Colon (tissue), 2 donors: ENCODE measurements around the gene INPPL1.
"Not testable (repeated sequence)": the region's sequence is repeated elsewhere in the genome, so short reads cannot be mapped to it uniquely, and the experiment has no call there.

Experiments used
- FAIRE-seq: peaks from 2 replicates; lab custom pipeline; 2012; peaks lifted over from hg19 to GRCh38; lab: Jason Lieb, UNC
- donor health status: control.
- donor health status: control.

Gene INPPL1

DNA sequence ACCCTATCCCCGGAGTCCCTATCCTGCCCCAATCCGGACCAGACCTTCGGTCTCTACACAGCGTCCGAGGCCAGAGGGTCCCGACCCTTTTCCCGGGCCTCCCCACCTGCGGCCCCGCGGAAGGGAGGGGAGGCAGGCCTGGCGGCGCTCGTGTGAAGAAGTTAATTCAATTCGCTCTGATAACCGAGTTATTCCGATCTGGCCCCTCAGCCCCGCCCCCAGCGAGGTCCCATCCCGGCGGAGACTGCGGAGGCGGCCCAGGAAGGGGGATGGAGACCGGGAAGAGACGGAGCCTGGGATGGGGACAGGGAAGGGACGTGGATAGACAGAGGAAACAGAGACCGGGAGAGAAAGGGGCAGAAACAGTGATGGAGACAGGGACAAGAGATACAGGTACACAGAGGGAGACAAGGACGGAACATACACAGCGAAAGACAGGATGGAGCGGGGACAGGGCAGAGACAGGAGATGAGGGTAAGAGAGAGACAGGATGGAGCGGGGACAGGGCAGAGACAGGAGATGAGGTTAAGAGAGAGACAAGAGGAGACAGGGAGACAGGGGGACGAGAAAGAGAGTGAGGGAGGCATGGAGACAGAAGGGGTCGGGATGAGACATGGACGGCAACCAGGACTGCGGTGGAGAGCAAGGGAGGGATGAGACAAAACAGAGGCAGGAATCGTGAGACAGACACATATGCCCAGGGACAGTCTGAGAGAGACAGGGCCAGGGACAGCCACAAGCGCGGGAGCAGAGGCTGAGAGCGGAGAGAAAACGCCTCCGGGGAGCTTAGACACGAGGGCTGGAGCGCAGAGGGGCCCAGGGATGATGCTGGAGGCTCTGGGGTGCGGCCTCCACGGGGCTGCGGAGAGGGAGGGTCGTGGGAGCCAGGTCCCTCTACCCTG lies 20.0 kb downstream of the INPPL1 start:
- no peak for FAIRE-seq

DNA sequence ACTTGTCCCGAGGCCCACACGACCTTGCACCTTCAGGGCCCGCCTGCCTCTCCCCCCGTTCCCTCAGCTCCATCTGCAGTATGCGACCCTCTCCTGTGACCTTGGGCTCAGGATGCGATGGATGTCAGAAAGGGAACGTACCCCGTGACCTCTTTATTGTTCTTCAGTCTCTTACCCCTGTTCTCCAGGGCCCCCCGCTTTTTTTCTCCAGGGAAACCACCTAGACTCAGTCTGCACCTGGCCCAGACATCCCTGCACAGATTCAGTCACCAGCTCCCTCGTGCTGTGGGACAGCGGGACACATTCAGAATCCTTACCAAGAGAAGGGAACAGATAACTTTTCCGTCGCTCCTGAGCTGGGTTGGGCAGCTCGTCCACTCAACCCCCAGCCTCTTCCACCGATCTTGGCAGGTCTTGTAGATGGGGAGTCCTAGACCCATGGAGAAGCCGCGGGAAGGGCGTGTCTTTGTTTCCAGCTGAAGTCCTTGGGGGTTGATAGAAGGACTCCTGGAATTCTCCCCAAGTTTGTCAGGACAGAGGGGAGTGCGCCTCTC lies 20.8 kb downstream of the INPPL1 start:
- no peak for FAIRE-seq

- FAIRE-seq = no peak
Measured at GRCh38 chr11:72247584-72247983, 23.0 kb downstream of the INPPL1 start.

DNA sequence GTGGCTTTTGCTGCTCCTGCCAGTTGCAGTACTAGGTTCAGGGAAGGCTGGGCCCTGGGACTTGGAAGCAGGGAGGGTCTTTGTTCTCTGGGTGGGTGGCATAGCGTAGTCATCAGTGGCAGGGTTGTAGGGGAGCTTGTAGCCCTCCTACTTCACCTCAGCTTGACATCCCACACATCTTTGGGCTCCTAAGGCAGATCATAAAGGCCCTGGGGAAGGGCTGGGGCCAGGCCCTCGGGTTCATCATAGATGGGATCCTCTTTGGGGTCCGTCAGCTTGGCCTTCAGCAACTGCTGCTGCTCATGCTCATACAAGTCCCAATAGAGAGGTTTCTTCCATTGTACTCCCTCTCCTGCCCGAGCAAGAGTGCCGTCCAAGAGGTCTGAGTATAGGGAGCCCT lies 25.4 kb downstream of the INPPL1 start:
- no peak for FAIRE-seq

GRCh38 chr11:72250661-72251464 lies 26.3 kb downstream of the INPPL1 start:
- no peak for FAIRE-seq

DNA sequence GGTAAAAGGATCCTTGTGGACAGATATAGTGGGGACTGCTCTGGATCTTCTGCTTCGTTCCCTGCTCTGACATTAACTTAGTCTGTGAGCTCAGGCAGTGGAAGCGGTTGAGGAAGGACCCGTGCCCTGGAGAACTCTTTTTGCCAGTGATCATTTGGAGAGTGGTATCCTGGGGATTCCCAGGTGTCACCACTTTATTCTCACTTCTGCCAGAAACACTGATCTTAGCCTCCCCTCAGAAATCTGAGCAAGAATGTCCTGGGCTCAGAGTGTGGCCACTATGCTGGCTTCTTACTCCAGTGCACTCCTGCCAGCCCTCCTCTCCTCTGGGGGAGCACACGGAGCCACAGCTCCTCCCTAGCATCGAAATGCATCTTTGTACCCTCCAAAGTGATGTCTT lies 27.0 kb downstream of the INPPL1 start:
- FAIRE-seq = no peak

GRCh38 chr11:72253392-72253791 lies 28.8 kb downstream of the INPPL1 start:
- no peak for FAIRE-seq

GRCh38 chr11:72254299-72254993 lies 29.9 kb downstream of the INPPL1 start:
- FAIRE-seq = no peak

GRCh38 chr11:72257570-72257969 lies 33.0 kb downstream of the INPPL1 start:
- no peak for FAIRE-seq

GRCh38 chr11:72259490-72259889 lies 34.9 kb downstream of the INPPL1 start:
- FAIRE-seq = no peak

GRCh38 chr11:72260574-72260973 lies 36.0 kb downstream of the INPPL1 start:
- FAIRE-seq = no peak

GRCh38 chr11:72263361-72263760 lies 38.8 kb downstream of the INPPL1 start:
- FAIRE-seq = no peak

DNA sequence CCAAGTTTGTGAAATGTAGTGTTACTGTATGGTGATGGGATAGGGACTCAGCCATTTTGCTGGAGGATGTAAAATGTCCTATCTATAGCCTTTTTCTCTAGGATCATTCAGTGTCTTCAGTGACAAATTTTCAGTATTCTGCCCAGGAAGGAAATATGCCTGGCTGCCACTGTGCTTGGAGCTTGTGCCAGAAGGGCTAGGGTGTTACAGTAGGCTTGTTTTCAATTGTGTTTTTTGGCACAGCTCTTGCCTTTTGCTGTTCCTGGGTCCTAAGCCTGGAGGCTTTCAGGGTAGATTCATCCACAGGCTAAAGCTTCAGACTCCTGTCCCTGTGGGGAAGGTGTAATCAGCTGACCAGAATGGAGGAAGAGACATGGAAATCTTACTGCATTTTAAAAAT lies 41.4 kb downstream of the INPPL1 start:
- no peak for FAIRE-seq

- not testable (repeated sequence) for FAIRE-seq
Measured at GRCh38 chr11:72266960-72267359, 42.4 kb downstream of the INPPL1 start.

GRCh38 chr11:72267956-72268617 lies 43.5 kb downstream of the INPPL1 start:
- no peak for FAIRE-seq

DNA sequence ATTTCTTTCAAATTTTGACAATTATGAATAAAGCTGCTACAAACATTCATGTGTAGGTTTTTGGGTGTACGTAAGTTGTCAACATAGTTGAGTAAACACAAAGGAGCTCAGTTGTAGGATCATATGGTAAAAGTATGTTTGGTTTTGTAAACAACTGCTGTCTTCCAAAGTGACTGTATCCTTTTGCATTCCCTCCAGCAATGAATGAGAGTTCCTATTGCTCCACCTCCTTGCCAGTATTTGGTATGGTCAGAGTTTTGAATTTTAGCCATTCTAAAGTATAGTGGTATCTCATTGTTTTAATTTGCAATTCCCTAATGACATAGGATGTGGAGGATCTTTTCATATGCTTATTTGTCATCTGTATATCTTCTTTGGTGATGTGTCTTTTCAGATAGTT lies 47.4 kb downstream of the INPPL1 start:
- FAIRE-seq = no peak

DNA sequence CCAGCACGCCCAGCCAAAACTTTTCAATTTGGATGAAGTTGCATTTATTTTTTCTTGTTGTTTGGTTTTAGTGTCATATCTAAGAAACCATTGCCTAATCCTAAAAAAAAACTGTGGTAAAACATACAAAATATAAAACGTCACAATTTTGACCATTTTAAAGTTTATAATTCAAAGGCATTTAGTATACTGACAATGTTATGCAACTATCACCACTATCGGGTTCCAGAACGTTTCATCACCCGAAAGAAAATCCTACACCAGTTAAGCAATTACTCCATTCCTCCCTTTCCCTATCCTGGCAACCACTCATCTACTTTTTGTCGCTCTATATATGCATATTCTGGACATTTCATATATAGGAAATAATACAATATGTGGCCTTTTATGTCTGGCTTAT lies 49.9 kb downstream of the INPPL1 start:
- FAIRE-seq = no peak

DNA sequence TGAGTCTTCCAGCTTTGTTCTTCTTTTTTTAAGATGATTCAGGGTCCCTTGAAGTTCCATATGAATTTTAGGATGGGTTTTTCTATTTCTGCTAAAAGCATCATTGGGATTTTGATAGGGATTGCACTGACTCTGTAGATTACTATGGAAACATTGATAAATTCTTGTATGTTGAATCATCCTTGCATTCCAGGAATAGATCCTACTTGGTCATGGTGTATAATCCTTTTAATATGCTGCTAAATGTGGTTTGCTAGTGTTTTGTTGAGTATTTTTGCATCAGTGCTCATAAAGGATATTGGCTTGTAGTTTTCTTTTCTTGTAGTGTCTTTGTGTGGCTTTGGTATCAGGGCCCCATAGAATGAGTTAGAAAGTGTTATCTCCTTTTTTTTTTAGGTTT lies 54.3 kb downstream of the INPPL1 start:
- FAIRE-seq = no peak

- FAIRE-seq = no peak
Measured at GRCh38 chr11:72280037-72280436, 55.5 kb downstream of the INPPL1 start.

DNA sequence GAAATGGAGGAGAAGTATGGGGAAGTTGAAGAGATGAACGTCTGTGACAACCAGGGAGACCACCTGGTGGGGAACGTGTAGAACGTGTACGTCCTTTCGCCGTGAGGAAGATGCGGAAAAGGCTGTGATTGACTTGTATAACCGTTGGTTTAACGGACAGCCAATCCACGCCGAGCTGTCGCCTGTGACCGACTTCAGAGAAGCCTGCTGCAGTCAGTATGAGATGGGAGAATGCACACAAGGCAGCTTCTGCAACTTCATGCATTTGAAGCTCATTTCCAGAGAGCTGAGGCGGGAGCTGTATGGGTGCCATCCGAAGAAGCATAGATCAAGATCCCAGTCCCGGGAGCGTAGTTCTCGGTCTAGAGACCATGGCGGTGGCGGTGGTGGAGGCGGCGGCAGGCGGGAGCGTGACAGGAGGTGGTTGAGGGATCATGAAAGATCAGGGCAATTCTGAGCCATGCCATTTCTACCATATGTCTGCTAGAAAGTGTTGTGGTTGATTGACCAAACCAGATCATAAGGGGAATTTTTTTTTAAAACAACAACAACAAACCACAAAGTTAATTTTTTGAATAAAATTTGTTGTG lies 56.3 kb downstream of the INPPL1 start:
- FAIRE-seq = no peak

- FAIRE-seq = no peak
Measured at GRCh38 chr11:72283947-72284346, 59.4 kb downstream of the INPPL1 start.
